K562 (cell line): ENCODE measurements around the gene SLX9. TPM values are rescaled to one million over a fixed set of nuclear protein-coding genes. Genes with fewer than 3 reads are reported as not detected.

ENCODE experiments used
- BRD9 ChIP-seq: fragments of 450-650 bp; IDR thresholded peaks from 2 replicates; pipeline ENCODE4 v1.6.1; 2018; ENCODE audit warnings: low read depth; ENCODE audit not compliant: partially characterized antibody
- CAMTA2 ChIP-seq: fragments of 250-450 bp; sonication (Bioruptor Pico); conservative IDR thresholded peaks from 2 replicates; pipeline ENCODE4 v1.5.1; 2022
- CEBPB ChIP-seq: fragments of 450-650 bp; IDR thresholded peaks from 2 replicates; pipeline ENCODE4 v1.6.1; 2016; ENCODE audit warnings: missing genetic modification characterization, missing compliant biosample characterization
- E2F3 ChIP-seq: fragments of 250-450 bp; sonication (Bioruptor Pico); IDR thresholded peaks from 2 replicates; pipeline ENCODE4 v1.4.0; 2020; ENCODE audit warnings: mild to moderate bottlenecking
- ERF ChIP-seq: fragments of 450-650 bp; formaldehyde crosslinking; IDR thresholded peaks from 2 replicates; pipeline ENCODE4 v1.4.0; 2020; ENCODE audit warnings: mild to moderate bottlenecking, mixed read lengths
- GTF3C2 ChIP-seq: IDR thresholded peaks from 3 replicates; pipeline ENCODE4 v1.6.1; 2011; ENCODE audit warnings: borderline replicate concordance, mild to moderate bottlenecking, moderate library complexity; ENCODE audit not compliant: insufficient read length; ENCODE audit errors: extremely low read depth
- HNRNPH1 ChIP-seq: fragments of 200-400 bp; formaldehyde crosslinking; optimal IDR thresholded peaks from 2 replicates; pipeline ENCODE3; 2017; ENCODE audit warnings: low read depth, mild to moderate bottlenecking, low read length, moderate library complexity
- MAFK ChIP-seq: IDR thresholded peaks from 2 replicates; pipeline ENCODE4 v1.6.1; 2011; ENCODE audit warnings: low read length, improper control_type of control experiment
- MEF2A ChIP-seq: IDR thresholded peaks from 2 replicates; pipeline ENCODE4 v1.6.1; 2011; ENCODE audit warnings: low read depth, mild to moderate bottlenecking, low read length, moderate library complexity; ENCODE audit not compliant: control insufficient read depth
- NFIX ChIP-seq: fragments of 250-450 bp; sonication (Bioruptor Pico); IDR thresholded peaks from 2 replicates; pipeline ENCODE4 v1.4.0; 2020; ENCODE audit warnings: low read depth, mild to moderate bottlenecking, moderate library complexity
- PURB ChIP-seq: sonication (generic); formaldehyde crosslinking; IDR thresholded peaks from 2 replicates; pipeline ENCODE4 v1.9.0; 2021; ENCODE audit warnings: low read depth, mild to moderate bottlenecking, missing genetic modification reagents
- TCF15 ChIP-seq: fragments of 250-450 bp; sonication (Bioruptor Pico); IDR thresholded peaks from 2 replicates; pipeline ENCODE4 v1.8.0; 2022; ENCODE audit warnings: moderate library complexity, mild to moderate bottlenecking, inconsistent platforms
- XRCC4 ChIP-seq: IDR thresholded peaks from one replicate; pipeline ENCODE4 v1.6.1; 2011; ENCODE audit not compliant: insufficient read depth, insufficient read length; ENCODE audit errors: extremely low read depth
- XRCC5 ChIP-seq: fragments of 200-400 bp; formaldehyde crosslinking; IDR thresholded peaks from 2 replicates; pipeline ENCODE4 v1.6.1; 2017; ENCODE audit warnings: low read depth, mild to moderate bottlenecking, low read length
- ZNF217 ChIP-seq: sonication (generic); formaldehyde crosslinking; IDR thresholded peaks from 2 replicates; pipeline ENCODE4 v1.8.0; 2022; ENCODE audit warnings: mild to moderate bottlenecking, missing genetic modification reagents
- ZNF561 ChIP-seq: fragments of 450-650 bp; formaldehyde crosslinking; conservative IDR thresholded peaks from 2 replicates; pipeline ENCODE4 v1.4.0; 2020; ENCODE audit warnings: mild to moderate bottlenecking, moderate library complexity
- polyA plus RNA-seq, 8 experiments: library from polyadenylated mRNA; depleted of rRNA in 4 of 8; stranded (reverse) in 5 of 8; unstranded in 3 of 8; fragments of >200 nt; fragmentation: Nextera tagmentation in 2 of 8; fragmentation: Illumina TruSeq in 1 of 8; extraction: Ambion mirVana in 2 of 8; extraction: Trizol in 1 of 8; gene quantifications; 2 replicates each; pipeline versions ENCODE4 v1.2.1 to v1.2.3, GENCODE V29; 2011 to 2014; ENCODE audit warnings: inconsistent platforms in 1 of 8, missing spikeins in 1 of 8
- total RNA-seq, 7 experiments: library from RNA; depleted of rRNA in 6 of 7; stranded (reverse); fragments of >200 nt in 6 of 7; fragmentation: Illumina TruSeq in 2 of 7; extraction: Trizol in 2 of 7; gene quantifications; 2 replicates each; pipeline versions ENCODE4 v1.2.1 to v1.2.3, GENCODE V29; 2011 to 2021; ENCODE audit warnings: low replicate concordance in 1 of 7
- TF ChIP-seq, protein P1 (sequence below), 3 experiments: IDR thresholded peaks in 2 of 3; conservative IDR thresholded peaks in 1 of 3; 2 replicates each; pipeline ENCODE4 v1.5.1; 2011 to 2012; ENCODE audit warnings: low read length in 3 of 3, mild to moderate bottlenecking in 3 of 3, control low read depth in 2 of 3, improper control_type of control experiment in 1 of 3, inconsistent platforms in 1 of 3, low read depth in 1 of 3, mixed read lengths in 1 of 3, moderate library complexity in 1 of 3; ENCODE audit not compliant: insufficient read depth in 2 of 3
- TF ChIP-seq, protein P2 (sequence below): sonication (generic); formaldehyde crosslinking; IDR thresholded peaks from 2 replicates; pipeline ENCODE4 v1.8.0; 2023; ENCODE audit warnings: mild to moderate bottlenecking, missing genetic modification reagents
- TF ChIP-seq, protein P3 (sequence below): fragments of 450-650 bp; formaldehyde crosslinking; IDR thresholded peaks from 2 replicates; pipeline ENCODE4 v1.4.0; 2020; ENCODE audit warnings: mild to moderate bottlenecking, moderate library complexity

The SLX9 gene
- total and polyA plus RNA-seq, 9 of the 15 experiments (the other 6 are each of a cell fraction or from before 2014, with no cell fraction given), result 1.2 to 75.5 (median 16.5) TPM

DNA sequence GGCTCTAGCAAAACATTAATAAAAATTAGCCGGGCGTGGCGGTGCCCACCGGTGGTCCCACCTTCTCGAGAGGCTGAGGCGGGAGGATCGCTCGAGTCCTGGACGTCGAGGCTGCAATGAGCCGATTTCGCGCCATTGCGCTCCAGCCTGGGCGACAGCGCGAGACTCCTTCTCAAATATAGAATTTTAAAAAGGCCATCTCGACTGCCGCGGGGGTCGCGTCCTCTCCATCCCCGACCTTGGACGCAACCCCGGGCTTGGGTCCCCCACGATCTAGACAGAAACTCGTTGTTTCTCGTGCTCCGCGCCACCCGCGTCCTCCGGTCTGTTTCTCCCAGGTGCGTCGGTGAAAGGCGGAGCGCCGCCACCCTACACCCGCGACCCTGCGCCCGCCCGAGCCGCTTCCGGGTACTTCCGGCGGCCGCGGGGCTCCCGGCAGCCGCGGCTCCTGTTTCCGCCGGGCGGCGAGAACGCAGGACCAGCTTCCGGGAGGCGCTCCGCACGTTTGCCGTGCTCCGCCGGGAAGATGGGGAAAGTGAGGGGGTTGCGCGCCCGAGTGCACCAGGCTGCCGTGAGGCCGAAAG, at the start of gene SLX9 (continued):
- TF ChIP-seq GTF3C2 (no peak), ZNF561 (CRISPR knock-in tag) (no peak), ZNF217 (CRISPR knock-in tag) (no peak), MAFK (no peak), HNRNPH1 (no peak), XRCC4 (no peak), ERF (peak; percentile 87; the same call in 1 of the 2 replicates), TCF15 (CRISPR knock-in tag) (peak; percentile 68; the same call in 1 of the 2 replicates), PURB (CRISPR knock-in tag) (no peak), MEF2A (peak; percentile 59), CEBPB (tag) (no peak), NFIX (CRISPR knock-in tag) (no peak), CAMTA2 (CRISPR knock-in tag) (peak; percentile 64; the same call in 1 of the 2 replicates), XRCC5 (peak; percentile 99), BRD9 (peak; percentile 34), E2F3 (CRISPR knock-in tag) (peak; percentile 71; the same call in 1 of the 2 replicates)
- TF ChIP-seq, protein P1, sequence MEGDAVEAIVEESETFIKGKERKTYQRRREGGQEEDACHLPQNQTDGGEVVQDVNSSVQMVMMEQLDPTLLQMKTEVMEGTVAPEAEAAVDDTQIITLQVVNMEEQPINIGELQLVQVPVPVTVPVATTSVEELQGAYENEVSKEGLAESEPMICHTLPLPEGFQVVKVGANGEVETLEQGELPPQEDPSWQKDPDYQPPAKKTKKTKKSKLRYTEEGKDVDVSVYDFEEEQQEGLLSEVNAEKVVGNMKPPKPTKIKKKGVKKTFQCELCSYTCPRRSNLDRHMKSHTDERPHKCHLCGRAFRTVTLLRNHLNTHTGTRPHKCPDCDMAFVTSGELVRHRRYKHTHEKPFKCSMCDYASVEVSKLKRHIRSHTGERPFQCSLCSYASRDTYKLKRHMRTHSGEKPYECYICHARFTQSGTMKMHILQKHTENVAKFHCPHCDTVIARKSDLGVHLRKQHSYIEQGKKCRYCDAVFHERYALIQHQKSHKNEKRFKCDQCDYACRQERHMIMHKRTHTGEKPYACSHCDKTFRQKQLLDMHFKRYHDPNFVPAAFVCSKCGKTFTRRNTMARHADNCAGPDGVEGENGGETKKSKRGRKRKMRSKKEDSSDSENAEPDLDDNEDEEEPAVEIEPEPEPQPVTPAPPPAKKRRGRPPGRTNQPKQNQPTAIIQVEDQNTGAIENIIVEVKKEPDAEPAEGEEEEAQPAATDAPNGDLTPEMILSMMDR (IDR thresholded peaks at IDR 0.05 in 2 of 3, conservative IDR thresholded peaks at IDR 0.05 in 1 of 3; ENCODE audit: insufficient read depth in 2 of 3, low read depth in 1 of 3, low read length in 3 of 3), result peak in 2 of 3 experiments; percentile 11 to 15; a peak in 1 of 6 replicates
- TF ChIP-seq, protein P2, sequence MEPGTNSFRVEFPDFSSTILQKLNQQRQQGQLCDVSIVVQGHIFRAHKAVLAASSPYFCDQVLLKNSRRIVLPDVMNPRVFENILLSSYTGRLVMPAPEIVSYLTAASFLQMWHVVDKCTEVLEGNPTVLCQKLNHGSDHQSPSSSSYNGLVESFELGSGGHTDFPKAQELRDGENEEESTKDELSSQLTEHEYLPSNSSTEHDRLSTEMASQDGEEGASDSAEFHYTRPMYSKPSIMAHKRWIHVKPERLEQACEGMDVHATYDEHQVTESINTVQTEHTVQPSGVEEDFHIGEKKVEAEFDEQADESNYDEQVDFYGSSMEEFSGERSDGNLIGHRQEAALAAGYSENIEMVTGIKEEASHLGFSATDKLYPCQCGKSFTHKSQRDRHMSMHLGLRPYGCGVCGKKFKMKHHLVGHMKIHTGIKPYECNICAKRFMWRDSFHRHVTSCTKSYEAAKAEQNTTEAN (CRISPR knock-in tag), result no peak
- TF ChIP-seq, protein P3, sequence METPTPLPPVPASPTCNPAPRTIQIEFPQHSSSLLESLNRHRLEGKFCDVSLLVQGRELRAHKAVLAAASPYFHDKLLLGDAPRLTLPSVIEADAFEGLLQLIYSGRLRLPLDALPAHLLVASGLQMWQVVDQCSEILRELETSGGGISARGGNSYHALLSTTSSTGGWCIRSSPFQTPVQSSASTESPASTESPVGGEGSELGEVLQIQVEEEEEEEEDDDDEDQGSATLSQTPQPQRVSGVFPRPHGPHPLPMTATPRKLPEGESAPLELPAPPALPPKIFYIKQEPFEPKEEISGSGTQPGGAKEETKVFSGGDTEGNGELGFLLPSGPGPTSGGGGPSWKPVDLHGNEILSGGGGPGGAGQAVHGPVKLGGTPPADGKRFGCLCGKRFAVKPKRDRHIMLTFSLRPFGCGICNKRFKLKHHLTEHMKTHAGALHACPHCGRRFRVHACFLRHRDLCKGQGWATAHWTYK (CRISPR knock-in tag), result peak; percentile 79; the same call in 1 of the 2 replicates
